Mucosa of rectum (tissue), 2 donors: ENCODE results near the gene FPR1.

Experiments used
- H3K27ac ChIP-seq, 2 donors: one replicate each; pipeline ENCODE4 v1.7.0; 2013; ENCODE audit warnings: inconsistent platforms in 2 of 2, low read depth in 2 of 2, low read length in 2 of 2
- H3K27me3 ChIP-seq, 2 donors: one replicate each; pipeline ENCODE4 v1.7.0; 2013; ENCODE audit warnings: low read length in 2 of 2; ENCODE audit not compliant: control insufficient read depth in 2 of 2, insufficient read depth in 2 of 2
- H3K36me3 ChIP-seq, 2 donors: one replicate each; pipeline ENCODE4 v1.7.0; 2013; ENCODE audit warnings: low read length in 2 of 2; ENCODE audit not compliant: control insufficient read depth in 2 of 2, insufficient read depth in 2 of 2
- H3K4me1 ChIP-seq, 2 donors: one replicate each; pipeline ENCODE4 v1.7.0; 2013; ENCODE audit warnings: low read length in 2 of 2, mild to moderate bottlenecking in 1 of 2; ENCODE audit not compliant: control insufficient read depth in 2 of 2, insufficient read depth in 2 of 2
- H3K4me3 ChIP-seq, 2 donors: one replicate each; pipeline ENCODE4 v1.7.0; 2013; ENCODE audit warnings: low read length in 2 of 2
- H3K9ac ChIP-seq, 2 donors: one replicate each; pipeline ENCODE4 v1.7.0; 2013; ENCODE audit warnings: low read length in 2 of 2, low read depth in 1 of 2, mild to moderate bottlenecking in 1 of 2
- H3K9me3 ChIP-seq, 2 donors: one replicate each; pipeline ENCODE4 v1.7.0; 2013; ENCODE audit warnings: low read length in 2 of 2; ENCODE audit not compliant: control insufficient read depth in 2 of 2
- donor health status: healthy.
- donor health status: Normal muscosa, but diverticular disease.

FPR1 gene

DNA sequence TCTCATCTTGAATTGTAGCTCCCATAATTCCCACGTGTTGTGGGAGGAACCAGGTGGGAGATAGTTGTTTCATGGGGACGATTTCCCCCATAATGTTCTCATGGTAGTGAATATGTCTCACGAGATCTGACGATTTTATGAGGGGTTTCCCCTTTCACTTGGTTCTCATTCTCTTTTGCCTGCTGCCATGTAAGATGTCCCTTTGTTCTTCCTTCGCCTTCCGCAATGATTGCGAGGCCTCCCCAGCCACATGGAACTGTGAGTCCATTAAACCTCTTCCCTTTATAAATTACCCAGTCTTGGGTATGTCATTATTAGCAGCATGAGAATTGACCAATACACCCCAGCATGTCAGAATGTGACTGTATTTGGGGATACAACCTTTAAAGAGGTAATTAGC lies 3.9 kb upstream of the FPR1 start:
- Histone ChIP-seq H3K4me1 (no peaks in the 10 kb centered on the region), H3K27ac (no peak overlapping the region), H3K4me3 (no peak overlapping the region), H3K36me3 (no peaks in the 10 kb centered on the region), H3K27me3 (no peaks in the 10 kb centered on the region), H3K9me3 (no peaks in the 10 kb centered on the region), H3K9ac (no peak overlapping the region)

DNA sequence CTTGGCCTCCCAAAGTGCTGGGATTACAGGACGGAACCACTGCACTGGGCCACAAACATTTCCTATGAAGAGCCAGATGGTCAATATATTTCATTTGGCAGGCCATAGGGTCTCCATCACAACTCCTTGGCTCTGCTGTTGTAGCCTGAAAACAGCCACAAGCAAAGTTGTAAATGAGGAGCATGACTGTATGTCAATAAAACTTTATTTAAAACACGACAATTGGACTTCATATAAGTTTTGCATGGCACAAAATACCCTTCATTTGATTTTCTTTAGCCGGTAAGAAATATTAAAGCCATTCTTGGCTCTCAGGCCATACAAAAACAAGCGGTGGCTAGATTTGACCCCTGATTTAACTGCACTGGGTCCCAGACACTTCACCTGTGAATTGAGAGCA lies 3.1 kb upstream of the FPR1 start:
- Histone ChIP-seq H3K9ac (no peak overlapping the region), H3K36me3 (no peaks in the 10 kb centered on the region), H3K27ac (no peak overlapping the region), H3K9me3 (no peaks in the 10 kb centered on the region), H3K4me1 (no peaks in the 10 kb centered on the region), H3K27me3 (no peaks in the 10 kb centered on the region), H3K4me3 (no peak overlapping the region)

DNA sequence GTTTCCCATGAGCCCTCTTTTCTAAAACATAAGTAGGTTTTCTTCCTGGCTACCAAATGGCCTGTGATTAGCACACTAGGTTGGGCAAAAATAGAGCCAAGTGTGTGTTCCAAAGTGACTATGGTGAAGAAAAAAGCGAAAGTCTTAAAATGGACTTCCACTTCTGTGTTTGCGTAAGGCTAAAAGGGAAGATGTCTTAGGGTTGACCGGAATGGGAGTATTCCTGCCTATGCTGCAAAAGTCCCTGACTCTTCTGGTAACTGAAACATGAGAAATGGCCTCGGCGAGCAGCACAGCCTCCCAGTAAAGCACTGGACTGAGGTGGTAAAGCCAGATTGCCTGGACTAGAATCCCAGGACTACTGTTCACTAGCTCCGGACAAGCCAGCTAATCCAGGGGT lies 2.4 kb upstream of the FPR1 start:
- Histone ChIP-seq H3K36me3 (no peaks in the 10 kb centered on the region), H3K9ac (no peak overlapping the region), H3K27ac (no peak overlapping the region), H3K4me1 (no peaks in the 10 kb centered on the region), H3K27me3 (no peaks in the 10 kb centered on the region), H3K4me3 (no peak overlapping the region), H3K9me3 (no peaks in the 10 kb centered on the region)

DNA sequence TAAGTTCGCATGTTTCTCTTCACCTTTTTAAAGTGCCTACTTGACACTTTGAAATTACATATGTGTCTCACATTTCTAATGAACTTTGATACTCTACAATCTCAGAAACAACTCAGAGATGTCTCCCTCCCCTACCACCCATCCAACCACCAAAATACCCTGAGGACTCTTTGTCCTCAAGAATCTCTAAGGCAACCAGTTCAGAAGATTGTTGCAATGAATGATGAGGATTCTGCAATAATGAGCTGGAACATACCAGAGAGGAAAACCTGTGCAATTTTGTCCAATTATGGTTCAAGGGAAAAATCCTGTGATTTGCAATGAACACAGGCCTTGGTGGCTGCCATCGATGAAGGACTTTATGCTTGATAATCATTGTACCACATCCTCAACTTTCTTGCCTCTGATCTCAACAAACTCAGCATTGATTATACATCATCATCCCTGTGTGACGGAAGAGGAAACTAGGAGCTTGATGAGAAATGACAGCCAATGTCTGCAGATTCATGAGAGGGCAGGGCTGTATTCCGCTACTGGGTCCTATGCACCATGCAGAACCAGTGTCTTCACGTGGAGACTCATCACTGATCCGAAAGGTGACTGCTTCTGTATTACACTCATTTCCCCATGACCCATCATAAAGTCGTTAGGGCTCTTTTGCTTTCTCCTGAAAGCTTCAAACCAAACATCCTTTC lies 1.1 kb downstream of the FPR1 start:
- Histone ChIP-seq H3K9me3 (no peaks in the 10 kb centered on the region), H3K27me3 (no peaks in the 10 kb centered on the region), H3K27ac (no peak overlapping the region), H3K9ac (no peak overlapping the region), H3K4me1 (no peaks in the 10 kb centered on the region), H3K36me3 (no peaks in the 10 kb centered on the region), H3K4me3 (no peak overlapping the region)

DNA sequence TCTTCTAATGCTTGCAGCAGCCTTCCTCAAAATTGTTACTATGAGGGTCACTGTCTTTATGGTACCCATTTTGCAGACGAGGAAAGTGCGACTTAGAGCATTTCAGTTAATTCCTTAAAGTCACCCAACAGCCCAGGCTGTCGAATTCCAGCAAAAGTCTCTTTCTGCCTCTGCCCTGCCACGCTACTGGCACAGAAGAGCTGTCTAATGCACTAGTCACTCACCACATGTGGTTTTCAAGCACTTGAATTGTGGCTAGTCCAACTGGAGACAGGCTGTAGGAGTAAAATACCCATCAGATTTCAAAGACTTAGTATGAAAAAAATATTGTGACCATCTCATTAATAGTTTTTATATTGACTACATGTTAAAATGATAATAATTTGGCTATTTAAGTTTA lies 1.7 kb downstream of the FPR1 start:
- Histone ChIP-seq H3K4me1 (no peaks in the 10 kb centered on the region), H3K4me3 (no peak overlapping the region), H3K27me3 (no peaks in the 10 kb centered on the region), H3K9ac (no peak overlapping the region), H3K9me3 (no peaks in the 10 kb centered on the region), H3K36me3 (no peaks in the 10 kb centered on the region), H3K27ac (no peak overlapping the region)

DNA sequence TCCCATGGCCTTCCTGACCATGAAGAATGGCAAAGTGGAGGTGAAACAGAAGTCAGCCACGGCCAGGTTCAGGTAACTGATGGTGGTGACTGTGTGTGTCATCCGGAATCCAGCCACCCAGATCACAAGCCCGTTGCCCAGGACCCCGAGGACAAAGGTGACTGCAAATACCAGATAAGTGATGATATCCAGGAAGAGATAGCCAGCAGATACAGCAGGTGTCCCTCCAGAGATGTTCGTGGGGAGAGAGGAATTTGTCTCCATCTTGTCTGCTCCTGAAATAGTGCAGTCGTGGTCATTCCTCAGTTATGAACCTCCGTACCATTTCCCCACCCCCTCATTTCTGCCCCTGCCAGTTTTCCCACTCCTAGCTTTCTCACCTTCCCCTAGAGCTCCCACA lies 4.9 kb downstream of the FPR1 start:
- no peak overlapping the region for H3K4me3 ChIP-seq
- H3K4me1 ChIP-seq: no peaks in the 10 kb centered on the region
- no peaks in the 10 kb centered on the region for H3K9me3 ChIP-seq
- no peak overlapping the region for H3K9ac ChIP-seq
- H3K36me3 ChIP-seq: no peaks in the 10 kb centered on the region
- H3K27ac ChIP-seq: no peak overlapping the region
- H3K27me3 ChIP-seq: no peaks in the 10 kb centered on the region

DNA sequence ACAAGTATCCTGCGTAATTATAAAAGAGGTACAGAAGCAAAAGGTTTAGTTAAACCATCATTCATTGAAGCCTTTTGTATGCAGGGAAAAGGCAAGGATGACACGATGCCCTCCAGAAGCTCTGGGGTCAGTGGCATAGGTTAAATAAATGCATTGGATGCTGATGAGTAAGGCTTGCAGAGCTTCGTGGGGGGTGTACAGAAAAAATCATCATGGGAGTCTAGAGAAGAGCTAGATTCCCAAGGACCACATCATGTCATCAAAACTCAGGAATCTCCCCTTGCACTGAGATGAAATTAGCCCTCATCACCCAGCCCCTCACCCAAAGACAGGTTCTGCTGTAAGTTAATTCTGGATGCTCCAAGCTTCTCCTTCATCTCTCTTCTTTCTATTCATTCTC lies 8.3 kb downstream of the FPR1 start:
- Histone ChIP-seq H3K9ac (no peak overlapping the region), H3K4me3 (no peak overlapping the region), H3K27me3 (no peaks in the 10 kb centered on the region), H3K9me3 (no peaks in the 10 kb centered on the region), H3K36me3 (no peaks in the 10 kb centered on the region), H3K27ac (no peak overlapping the region), H3K4me1 (no peaks in the 10 kb centered on the region)

DNA sequence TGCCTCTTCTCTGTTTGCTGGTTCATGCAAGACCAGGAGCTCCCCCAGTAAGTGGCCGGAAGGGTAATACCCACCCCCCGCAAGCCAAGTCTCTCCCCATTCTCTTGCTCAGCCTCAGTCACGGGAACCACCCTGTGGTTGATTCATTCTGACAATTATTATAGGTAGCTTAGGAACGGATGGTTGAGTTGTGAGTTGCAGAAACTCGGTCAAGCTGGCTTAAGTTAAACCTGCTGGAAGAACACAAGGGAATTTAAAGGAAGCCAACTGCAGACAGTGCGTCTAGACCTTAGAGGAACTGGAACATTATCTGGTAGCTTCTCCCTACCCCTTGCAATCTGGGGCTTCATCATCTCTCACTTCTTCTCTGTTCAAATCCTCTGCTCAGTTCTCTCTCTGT lies 8.9 kb downstream of the FPR1 start:
- H3K27me3 ChIP-seq: no peaks in the 10 kb centered on the region
- H3K27ac ChIP-seq: no peak overlapping the region
- H3K4me3 ChIP-seq: no peak overlapping the region
- H3K36me3 ChIP-seq: no peaks in the 10 kb centered on the region
- H3K9ac ChIP-seq: no peak overlapping the region
- no peaks in the 10 kb centered on the region for H3K4me1 ChIP-seq
- no peaks in the 10 kb centered on the region for H3K9me3 ChIP-seq

DNA sequence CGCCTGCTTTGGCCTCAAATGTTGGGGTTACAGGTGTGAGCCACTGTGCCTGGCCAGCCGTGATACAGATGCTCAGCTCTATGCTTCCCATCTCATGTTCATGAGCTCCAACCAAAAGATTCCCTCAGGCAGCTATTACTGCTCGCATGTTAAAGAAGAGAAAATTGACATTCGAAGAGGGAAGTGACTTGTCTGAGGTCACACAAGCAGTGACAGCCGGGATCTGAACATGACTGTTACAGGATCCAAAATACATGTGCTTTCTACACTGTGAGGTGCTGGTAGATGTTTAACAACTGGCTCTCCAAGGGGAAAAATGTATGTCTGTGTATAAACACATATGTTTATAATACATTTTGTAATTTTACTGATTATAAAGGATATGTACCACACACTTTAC lies 11.3 kb downstream of the FPR1 start:
- Histone ChIP-seq H3K4me1 (no peaks in the 10 kb centered on the region), H3K36me3 (no peaks in the 10 kb centered on the region), H3K27ac (no peak overlapping the region), H3K9ac (no peak overlapping the region), H3K4me3 (no peak overlapping the region), H3K9me3 (no peaks in the 10 kb centered on the region), H3K27me3 (no peaks in the 10 kb centered on the region)

DNA sequence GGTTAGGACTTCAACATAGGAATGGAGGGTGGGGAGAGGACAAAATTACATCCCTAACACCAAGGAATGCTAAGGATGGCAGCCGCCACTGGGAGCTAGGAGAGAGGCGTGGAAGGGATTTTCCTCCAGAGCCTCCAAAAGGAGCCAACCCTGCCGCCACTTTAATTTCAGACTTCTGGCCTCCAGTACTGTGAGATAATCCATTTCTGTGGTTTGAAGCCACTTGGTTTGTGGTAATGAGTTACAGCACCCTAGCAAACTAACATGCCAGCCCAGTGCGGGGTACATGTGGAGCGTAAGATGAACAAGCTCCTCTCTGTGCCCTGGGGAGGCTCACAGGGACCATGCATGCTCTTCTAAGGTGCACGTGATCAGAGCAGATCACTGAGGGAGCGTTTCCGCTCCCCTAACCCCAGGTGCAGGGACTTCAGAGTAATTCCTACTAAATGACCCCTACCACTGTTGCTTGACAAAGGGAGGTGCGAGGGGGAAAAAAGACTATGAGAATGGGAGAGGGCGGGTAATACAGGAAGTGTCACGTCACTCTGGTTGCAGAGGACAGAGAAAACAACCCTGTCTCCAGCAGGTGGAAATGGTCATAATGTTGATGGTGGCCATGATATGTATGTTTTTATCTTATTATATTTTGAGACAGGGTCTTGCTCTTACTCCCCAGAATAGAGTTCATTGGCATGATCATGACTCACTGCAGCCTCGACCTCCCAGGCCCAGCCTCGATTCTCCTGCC lies 12.0 kb downstream of the FPR1 start:
- H3K9ac ChIP-seq: no peak overlapping the region
- no peaks in the 10 kb centered on the region for H3K36me3 ChIP-seq
- no peaks in the 10 kb centered on the region for H3K9me3 ChIP-seq
- no peak overlapping the region for H3K4me3 ChIP-seq
- no peaks in the 10 kb centered on the region for H3K27me3 ChIP-seq
- H3K27ac ChIP-seq: no peak overlapping the region
- no peaks in the 10 kb centered on the region for H3K4me1 ChIP-seq
